Lung (tissue), 12 donors: ENCODE results near the gene ANKS1B. TPM values are rescaled to one million over a fixed set of nuclear protein-coding genes. Genes with fewer than 3 reads are reported as not detected.

Experiments used
- ATAC-seq: fragments of 200-7000 bp; cut with Tn5 transposase; one replicate; pipeline ENCODE4 v1.9.1; 2020; ENCODE audit warnings: moderate number of reproducible peaks; ENCODE audit not compliant: insufficient read depth, low FRiP score
- DNase-seq, 3 donors: peaks; one replicate each; pipeline ENCODE4 v3.0.0-alpha.2; 2013 to 2017
- H3K27ac ChIP-seq, 2 donors: one replicate each; pipeline ENCODE4 v1.5.1; 2013; ENCODE audit warnings: mild to moderate bottlenecking in 2 of 2, moderate library complexity in 2 of 2, control low read depth in 1 of 2, inconsistent platforms in 1 of 2, low read depth in 1 of 2, low read length in 1 of 2
- H3K27me3 ChIP-seq, 3 donors: one replicate each; pipeline ENCODE4 v1.5.1; 2013; ENCODE audit warnings: low read length in 2 of 3; ENCODE audit not compliant: control insufficient read depth in 3 of 3, insufficient read depth in 3 of 3
- H3K36me3 ChIP-seq, 4 donors: one replicate each; pipeline ENCODE4 v1.5.1; 2013; ENCODE audit warnings: low read length in 4 of 4, mild to moderate bottlenecking in 1 of 4, moderate library complexity in 1 of 4; ENCODE audit not compliant: control insufficient read depth in 4 of 4, insufficient read depth in 4 of 4
- H3K4me1 ChIP-seq, 5 donors: one replicate each; pipeline ENCODE4 v1.5.1; 2013; ENCODE audit warnings: low read length in 5 of 5, mild to moderate bottlenecking in 2 of 5, moderate library complexity in 1 of 5; ENCODE audit not compliant: control insufficient read depth in 5 of 5, insufficient read depth in 5 of 5
- H3K4me3 ChIP-seq: one replicate; pipeline ENCODE4 v1.5.1; 2013; ENCODE audit warnings: mild to moderate bottlenecking, control low read depth, moderate library complexity
- H3K9ac ChIP-seq, 2 donors: one replicate each; pipeline ENCODE4 v1.5.1; 2013; ENCODE audit warnings: low read length in 2 of 2, control low read depth in 1 of 2; ENCODE audit not compliant: insufficient read depth in 1 of 2
- H3K9me3 ChIP-seq, 4 donors: one replicate each; pipeline ENCODE4 v1.5.1; 2013; ENCODE audit warnings: low read length in 3 of 4, mild to moderate bottlenecking in 1 of 4, moderate library complexity in 1 of 4; ENCODE audit not compliant: control insufficient read depth in 4 of 4, insufficient read depth in 3 of 4
- CTCF ChIP-seq: IDR thresholded peaks from 2 replicates; pipeline ENCODE4 v1.5.1; 2012; ENCODE audit warnings: mild to moderate bottlenecking; ENCODE audit errors: control extremely low read depth, extremely low read depth
- WGBS, 2 donors: extraction: QIAGEN DNeasy Blood & Tissue Kit; methylation state at CpG; one replicate each; pipeline ENCODE4 v1.1.7; 2013; 5-methylcytosine and 5-hydroxymethylcytosine counted together
- polyA plus RNA-seq, 2 donors: library from polyadenylated mRNA; stranded (reverse); fragments of 200-250 nt; gene quantifications; one replicate each; pipeline ENCODE4 v1.2.1, GENCODE V29; 2013
- total RNA-seq, 2 donors: library from RNA; depleted of rRNA in 1 of 2; stranded (reverse); fragments of >200 nt in 1 of 2; gene quantifications; one replicate each; pipeline ENCODE4 v1.2.1, GENCODE V29; 2014 to 2021
- donor health status: control.
- donor health status: control.
- donor health status: Bipolar disorder and iron deficiency.
- donor health status: healthy.
- donor health status: DM: yes; HTN: yes; CAD: no.

The ANKS1B gene
- total and polyA plus RNA-seq, 4 donors = 0.32 to 10.3 (median 3.7) TPM

GRCh38 chr12:99493197-99493596 lies 491.5 kb downstream of the ANKS1B start:
- Histone ChIP-seq H3K27ac (no peak overlapping the region), H3K4me3 (no peak overlapping the region), H3K9ac (no peak overlapping the region), H3K27me3 (no peaks in the 10 kb centered on the region), H3K36me3 (no peaks in the 10 kb centered on the region), H3K9me3 (no peaks in the 10 kb centered on the region), H3K4me1 (no peaks in the 10 kb centered on the region)
- no peak for ATAC-seq
- no peak for DNase-seq
- TF ChIP-seq CTCF = no peak
- 76 to 84% methylated on average over 1 of the region's 1 CpG for WGBS, 2 donors

GRCh38 chr12:99486277-99486676 lies 498.5 kb downstream of the ANKS1B start:
- H3K36me3 ChIP-seq = no peaks in the 10 kb centered on the region
- 73 to 76% methylated on average over 1 of the region's 1 CpG for WGBS, 2 donors
- TF ChIP-seq CTCF = no peak
- ATAC-seq (no peak), DNase-seq (no peak)
- peaks cover 0 to 4% (median 2%) of the 10 kb centered on the region in 4 donors for H3K9me3 ChIP-seq
- H3K27ac ChIP-seq = no peak overlapping the region
- no peak overlapping the region for H3K4me3 ChIP-seq
- H3K4me1 ChIP-seq = no peaks in the 10 kb centered on the region
- H3K9ac ChIP-seq = no peak overlapping the region
- H3K27me3 ChIP-seq = no peaks in the 10 kb centered on the region

- peaks cover 0 to 4% (median 0%) of the 10 kb centered on the region in 4 donors for H3K9me3 ChIP-seq
- H3K4me3 ChIP-seq = no peak overlapping the region
- DNase-seq (no peak), ATAC-seq (no peak)
- H3K27ac ChIP-seq = no peak overlapping the region
- H3K4me1 ChIP-seq = no peaks in the 10 kb centered on the region
- no peaks in the 10 kb centered on the region for H3K27me3 ChIP-seq
- no peak overlapping the region for H3K9ac ChIP-seq
- no peak for TF ChIP-seq CTCF
- no peaks in the 10 kb centered on the region for H3K36me3 ChIP-seq
Measured at GRCh38 chr12:99479149-99479548, 505.6 kb downstream of the ANKS1B start.

- DNase-seq (no peak), ATAC-seq (no peak)
- Histone ChIP-seq H3K27ac (no peak overlapping the region), H3K36me3 (no peaks in the 10 kb centered on the region), H3K9ac (no peak overlapping the region), H3K4me3 (no peak overlapping the region), H3K27me3 (no peaks in the 10 kb centered on the region), H3K4me1 (no peaks in the 10 kb centered on the region), H3K9me3 (no peaks in the 10 kb centered on the region)
- no peak for TF ChIP-seq CTCF
- 74 to 87% methylated on average over 2 of the region's 2 CpGs for WGBS, 2 donors
Measured at GRCh38 chr12:99476956-99477355, 507.8 kb downstream of the ANKS1B start.
